ENCODE measurements around the gene FCGR1A.
"Not testable (repeated sequence)": the region's sequence is repeated elsewhere in the genome, so short reads cannot be mapped to it uniquely, and the experiment has no call there.

FCGR1A gene

GRCh38 chr1:149778313-149778712 lies 4.2 kb upstream of the FCGR1A start:
- not testable (repeated sequence) for DNase-seq

GRCh38 chr1:149781413-149781984 lies 995 bp upstream of the FCGR1A start:
- not testable (repeated sequence) for DNase-seq

GRCh38 chr1:149783289-149783688 lies 795 bp downstream of the FCGR1A start:
- not testable (repeated sequence) for DNase-seq

GRCh38 chr1:149783868-149784267 lies 1.4 kb downstream of the FCGR1A start:
- DNase-seq = not testable (repeated sequence)

GRCh38 chr1:149787688-149788451 lies 5.4 kb downstream of the FCGR1A start:
- not testable (repeated sequence) for DNase-seq

- DNase-seq = not testable (repeated sequence)
Observed at GRCh38 chr1:149792502-149792901, 10.0 kb downstream of the FCGR1A start.

GRCh38 chr1:149792912-149793515 lies 10.5 kb downstream of the FCGR1A start:
- DNase-seq = peak; percentile 2

GRCh38 chr1:149793885-149794284 lies 11.4 kb downstream of the FCGR1A start:
- not testable (repeated sequence) for DNase-seq

- DNase-seq = not testable (repeated sequence)
Observed at GRCh38 chr1:149801628-149802027, 19.1 kb downstream of the FCGR1A start.

- DNase-seq = not testable (repeated sequence)
Observed at GRCh38 chr1:149804417-149805080, 22.1 kb downstream of the FCGR1A start.

GRCh38 chr1:149810697-149811405 lies 28.4 kb downstream of the FCGR1A start:
- DNase-seq = not testable (repeated sequence)

- DNase-seq = peak; percentile 28
Observed at GRCh38 chr1:149811514-149811889, 29.0 kb downstream of the FCGR1A start.

- peak; percentile 98 for DNase-seq
Observed at GRCh38 chr1:149811890-149812829, 29.7 kb downstream of the FCGR1A start.

- peak; percentile 92 for DNase-seq
Observed at GRCh38 chr1:149812893-149813801, 30.7 kb downstream of the FCGR1A start.

- DNase-seq = not testable (repeated sequence)
Observed at GRCh38 chr1:149820387-149820786, 37.9 kb downstream of the FCGR1A start.

- DNase-seq = not testable (repeated sequence)
Observed at GRCh38 chr1:149826555-149826954, 44.1 kb downstream of the FCGR1A start.

GRCh38 chr1:149831764-149832315 lies 49.3 kb downstream of the FCGR1A start:
- not testable (repeated sequence) for DNase-seq

GRCh38 chr1:149832316-149833126 lies 50.0 kb downstream of the FCGR1A start:
- DNase-seq = not testable (repeated sequence)

GRCh38 chr1:149833144-149833543 lies 50.6 kb downstream of the FCGR1A start:
- not testable (repeated sequence) for DNase-seq

Measured in NCI-H446 treated with DMSO at 0.1 percent for 48 hours (cell line).